Activated gamma-delta T cell treated with Interleukin-2 at 50 U/mL for 16 hours (primary cell): ENCODE results near the gene CYFIP1.

ENCODE experiments used
- DNase-seq: peaks from one replicate; pipeline ENCODE4 v3.0.0-alpha.2; 2020

CYFIP1 gene

DNA sequence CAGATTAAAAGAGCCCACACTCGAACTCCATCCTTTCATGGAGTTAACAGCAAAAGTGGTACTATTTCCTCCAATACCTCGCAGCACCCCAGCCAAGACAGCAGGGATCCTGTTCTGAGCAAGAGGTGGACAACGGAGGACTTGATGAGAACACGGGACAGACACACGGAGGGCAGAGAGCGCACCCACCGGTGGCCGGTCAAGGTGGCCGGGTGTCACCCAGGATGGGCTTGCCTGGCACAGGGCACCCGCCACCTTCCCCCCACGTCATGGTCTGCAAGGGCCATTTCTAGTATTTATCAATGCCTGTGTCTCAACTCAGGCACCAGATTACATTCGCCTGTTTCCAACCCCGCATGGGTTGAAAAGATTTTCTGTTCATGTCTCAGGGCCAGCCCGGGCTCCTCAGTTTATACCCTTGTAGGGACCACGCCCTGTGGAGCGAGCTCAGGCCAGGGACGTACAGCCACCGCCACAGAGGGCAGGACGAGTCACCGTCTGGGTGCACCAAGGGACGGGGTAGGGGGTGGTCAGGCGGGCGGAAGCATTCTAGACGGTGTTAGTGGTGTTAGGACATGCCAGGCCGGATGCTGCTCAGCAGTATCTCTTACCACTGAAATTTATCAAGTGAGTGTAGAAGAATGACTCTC, 64.2 kb downstream of the CYFIP1 start:
- DNase-seq = no peak

DNA sequence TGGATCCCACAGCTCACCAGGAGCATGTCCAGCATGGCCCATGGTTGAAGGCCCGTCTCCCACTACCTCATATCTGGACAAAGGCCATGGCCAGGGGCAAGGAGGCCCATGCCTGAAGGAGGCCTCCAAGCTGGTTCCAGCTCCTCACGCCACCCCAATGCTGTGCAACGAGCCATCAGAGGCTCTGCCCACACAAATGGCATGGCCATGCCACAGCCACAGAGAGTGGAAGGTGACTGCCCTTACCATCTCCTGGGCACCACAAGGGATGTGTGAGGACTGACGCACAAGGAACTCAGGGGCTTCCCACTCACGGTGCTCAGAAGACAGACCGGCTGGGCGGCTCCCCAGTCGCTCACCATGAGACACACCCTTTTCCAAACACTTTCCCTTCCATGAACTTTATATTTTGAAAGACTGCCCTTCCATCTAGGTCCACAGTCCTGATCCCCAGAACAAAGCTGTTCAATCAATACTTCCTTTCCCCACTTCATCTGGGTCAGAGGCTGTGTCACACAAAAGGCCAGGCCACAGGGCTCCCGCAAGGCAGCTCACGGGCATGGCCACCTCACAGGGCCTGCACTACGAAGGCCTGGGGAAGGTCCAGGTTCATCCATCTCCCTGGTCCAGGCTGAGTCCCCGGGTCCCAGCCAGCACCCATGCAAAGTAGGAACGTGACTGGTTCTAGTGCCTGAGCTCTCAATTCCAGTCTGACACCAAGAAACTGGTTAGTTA, 66.4 kb downstream of the CYFIP1 start:
- DNase-seq = no peak

DNA sequence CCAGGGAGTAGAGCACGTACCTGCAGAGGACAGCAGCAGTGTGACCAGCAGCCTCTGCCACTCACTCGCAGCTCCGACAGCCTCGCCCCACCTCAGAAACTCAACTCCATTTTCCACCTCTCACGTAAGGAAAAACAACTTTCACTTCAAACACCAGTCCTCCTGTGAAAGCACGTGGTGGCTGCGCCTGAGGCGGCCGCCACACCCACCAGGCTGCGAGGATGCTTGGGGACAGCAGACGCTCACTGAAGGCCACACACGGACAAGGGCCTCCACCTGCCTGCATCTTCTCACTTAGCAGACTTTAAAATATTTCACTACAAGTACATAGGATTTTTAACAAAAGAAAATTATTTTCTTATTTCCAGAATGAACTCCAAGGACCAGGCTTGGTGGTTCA, 67.9 kb downstream of the CYFIP1 start:
- no peak for DNase-seq

DNA sequence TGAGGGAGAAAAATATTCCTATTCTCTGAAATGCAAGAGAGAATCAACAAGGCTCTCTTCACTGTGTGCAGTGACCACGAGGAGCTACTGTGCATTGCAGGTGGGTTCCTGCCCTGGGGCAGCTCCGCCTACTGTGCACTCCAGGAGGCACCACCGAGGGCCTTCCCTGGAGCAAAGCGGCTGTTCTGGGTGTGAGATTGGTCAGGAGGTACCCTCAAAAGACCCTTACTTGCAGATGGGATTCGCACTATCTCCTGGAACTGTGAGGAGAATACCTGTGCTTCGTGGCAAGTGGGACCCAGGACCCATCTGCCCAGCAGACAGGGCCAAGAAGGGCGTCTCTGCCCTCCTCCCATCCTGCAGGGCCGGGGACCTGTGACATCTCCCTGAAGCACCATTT, 68.9 kb downstream of the CYFIP1 start:
- no peak for DNase-seq

DNA sequence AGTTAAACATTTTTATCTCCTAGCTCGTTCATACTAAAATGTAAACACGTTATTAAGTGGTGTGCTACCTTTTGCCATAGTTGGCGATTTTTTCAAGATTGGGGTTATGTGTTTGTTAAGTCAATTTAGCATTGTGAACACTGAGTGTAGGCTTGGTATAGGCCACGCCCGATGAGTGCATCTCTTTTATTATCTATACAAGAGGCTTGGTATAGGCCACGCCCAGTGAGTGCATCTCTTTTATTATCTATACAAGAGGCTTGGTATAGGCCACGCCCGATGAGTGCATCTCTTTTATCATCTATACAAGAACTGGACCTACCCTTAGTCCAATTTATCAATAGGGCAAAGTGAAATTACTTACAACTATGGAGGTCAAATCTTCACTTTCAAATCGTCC, 71.3 kb downstream of the CYFIP1 start:
- no peak for DNase-seq

DNA sequence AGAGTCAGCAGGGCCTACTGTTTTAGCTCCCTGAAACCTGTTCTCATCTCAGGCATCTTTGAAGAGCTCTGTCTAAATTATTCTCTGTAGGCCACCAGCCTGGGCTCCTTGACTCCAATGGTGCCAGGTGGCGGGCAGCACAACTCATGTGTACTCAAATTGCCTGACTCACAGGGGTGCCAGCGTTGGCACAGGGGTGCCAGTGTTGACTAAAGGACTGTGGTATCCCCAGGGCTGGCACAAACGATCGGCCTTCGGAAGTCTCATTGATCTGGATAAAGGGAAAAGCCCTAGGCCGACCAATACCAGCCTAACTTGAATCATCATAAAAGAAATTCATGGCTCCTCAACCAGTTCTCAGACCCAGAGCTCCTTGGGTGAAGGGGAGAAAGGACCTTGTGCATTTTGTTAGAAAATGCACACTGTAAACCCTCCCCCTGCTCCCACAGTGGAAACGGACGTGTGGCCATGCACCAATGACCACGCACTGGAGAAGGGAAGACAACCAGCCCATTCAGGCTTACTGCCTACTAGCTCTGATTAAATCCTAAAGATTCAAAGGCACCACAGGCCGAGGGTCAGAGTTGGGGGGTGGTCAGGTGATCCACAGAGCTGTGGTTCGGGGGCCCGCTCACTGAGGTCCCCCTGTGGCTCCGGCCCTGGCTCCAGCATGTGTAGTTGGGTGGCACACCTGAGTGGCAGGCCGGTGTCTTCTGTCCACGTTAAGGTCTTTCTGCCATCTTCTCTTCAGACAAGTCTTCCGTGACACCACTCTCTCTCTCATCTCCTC, 72.8 kb downstream of the CYFIP1 start:
- DNase-seq = no peak

DNA sequence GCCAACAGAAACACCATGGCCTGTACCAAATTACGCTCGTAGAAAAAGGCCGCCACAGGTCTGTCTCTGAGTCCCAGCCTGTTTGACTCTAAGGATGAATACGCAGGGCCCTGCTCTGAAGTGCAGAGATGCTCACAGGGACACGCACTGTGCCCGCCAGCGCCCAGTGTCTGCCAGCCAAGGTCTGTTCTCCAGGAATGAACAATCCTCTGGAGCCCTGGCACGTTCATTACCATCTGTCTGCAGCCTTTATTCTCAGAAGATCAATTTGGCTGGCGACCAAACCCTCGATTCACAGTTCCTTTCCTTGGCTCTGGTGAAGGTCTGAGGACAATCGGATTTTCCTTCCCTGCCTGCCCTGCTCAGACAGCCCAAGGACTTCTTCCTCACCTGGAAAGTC, 75.4 kb downstream of the CYFIP1 start:
- DNase-seq = no peak

DNA sequence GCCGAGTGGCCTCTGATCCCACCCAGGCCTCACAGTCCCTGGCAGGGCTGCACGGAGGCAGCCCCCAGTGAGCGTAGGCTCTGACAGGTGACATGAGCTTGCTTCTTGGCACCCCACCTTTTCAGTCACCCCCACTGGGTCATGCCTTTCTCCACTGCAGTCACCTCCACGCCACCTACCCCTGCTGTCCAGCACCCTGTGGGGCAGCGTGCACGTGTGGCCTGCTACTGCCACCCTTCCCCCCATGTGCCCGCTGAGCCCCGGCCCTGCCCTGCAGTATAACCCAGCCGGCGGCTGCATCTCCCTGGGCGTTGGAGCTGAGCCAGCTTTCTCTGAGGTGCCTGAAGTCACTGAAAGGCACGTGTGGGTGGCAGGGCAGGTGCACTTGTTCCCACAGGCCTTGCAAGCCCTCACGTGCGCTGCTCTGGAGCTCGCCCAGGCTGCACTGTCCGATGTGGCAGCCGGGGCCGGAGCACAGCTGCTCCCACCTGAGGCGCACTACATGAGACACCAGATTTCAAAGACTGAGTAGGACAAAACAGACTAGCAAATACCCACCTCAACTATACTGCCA, 76.1 kb downstream of the CYFIP1 start:
- DNase-seq = no peak

DNA sequence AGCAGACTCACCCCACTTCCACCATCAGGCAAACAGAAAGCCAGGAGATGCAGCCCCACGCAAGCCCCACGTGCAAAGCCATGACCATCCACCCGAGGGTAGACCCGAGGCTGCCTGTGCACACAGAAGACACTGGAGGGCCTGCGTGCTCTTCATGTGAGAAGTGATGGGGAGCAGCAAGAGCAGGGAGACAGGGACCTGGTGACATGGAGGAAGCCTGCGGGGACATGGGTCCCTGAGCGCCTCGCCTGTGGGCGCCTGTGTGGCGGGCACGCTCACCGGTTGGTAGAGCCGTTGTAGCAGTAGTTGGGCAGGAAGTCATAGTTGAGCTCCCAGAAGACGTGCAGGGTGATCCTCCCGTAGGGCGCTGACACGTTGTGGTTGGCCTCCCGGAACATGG, 76.7 kb downstream of the CYFIP1 start:
- DNase-seq = no peak

DNA sequence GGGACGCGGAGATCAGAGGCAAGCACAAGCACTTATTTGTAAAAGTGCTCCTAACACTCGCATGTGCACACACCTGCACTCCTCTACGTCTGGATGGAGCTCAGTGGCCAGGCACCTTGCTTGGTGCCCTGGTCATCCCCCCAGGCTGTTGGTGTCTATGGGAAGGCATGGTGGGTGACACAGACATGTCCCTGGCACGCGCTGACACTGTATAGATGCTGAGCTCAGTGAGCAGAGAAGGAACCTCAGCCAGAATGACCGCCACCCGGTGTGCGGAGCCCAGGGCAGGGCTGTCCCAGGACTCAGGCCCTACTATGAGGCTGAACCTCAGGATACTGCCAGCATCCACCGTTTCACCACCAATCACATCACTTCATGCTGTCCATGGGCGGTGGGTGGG, 77.2 kb downstream of the CYFIP1 start:
- no peak for DNase-seq

DNA sequence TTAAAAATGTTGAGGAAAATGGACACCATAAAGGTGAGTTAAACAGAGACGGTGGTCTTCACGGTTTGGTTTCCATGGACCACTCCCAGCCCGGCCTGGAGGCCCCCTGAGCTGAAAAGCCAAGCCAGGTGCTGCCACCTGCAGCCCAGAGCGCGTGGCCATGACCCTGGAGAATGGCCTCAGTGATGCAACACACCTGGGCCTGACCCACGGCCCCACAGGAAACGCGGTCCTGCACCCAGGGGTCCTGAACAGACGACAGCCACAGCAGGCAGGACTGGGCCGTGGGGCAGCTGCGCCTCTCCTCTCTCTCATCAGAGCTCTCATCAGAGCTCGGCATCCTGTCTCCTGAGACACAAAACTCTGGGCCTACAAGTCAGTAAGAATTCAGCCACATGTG, 77.6 kb downstream of the CYFIP1 start:
- DNase-seq = no peak

DNA sequence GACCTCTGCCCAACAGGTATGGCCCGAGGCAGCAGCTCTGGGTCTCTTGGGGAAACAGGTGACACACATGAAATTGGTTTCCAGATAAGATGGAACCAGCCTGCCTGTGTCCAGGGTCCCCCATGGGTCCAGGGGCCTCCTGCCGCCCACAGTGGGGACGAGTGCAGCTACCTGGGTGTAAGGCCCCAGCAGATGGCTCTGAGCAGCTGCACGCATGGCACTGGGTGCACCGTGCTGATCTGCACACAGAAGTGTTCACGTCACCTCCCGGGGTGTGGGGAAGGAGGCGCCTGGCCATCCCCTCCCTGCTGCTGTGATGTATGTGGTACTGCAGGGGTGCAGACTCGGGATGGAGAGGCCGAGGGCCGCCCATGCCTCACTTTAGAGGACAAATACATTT, 78.1 kb downstream of the CYFIP1 start:
- no peak for DNase-seq

DNA sequence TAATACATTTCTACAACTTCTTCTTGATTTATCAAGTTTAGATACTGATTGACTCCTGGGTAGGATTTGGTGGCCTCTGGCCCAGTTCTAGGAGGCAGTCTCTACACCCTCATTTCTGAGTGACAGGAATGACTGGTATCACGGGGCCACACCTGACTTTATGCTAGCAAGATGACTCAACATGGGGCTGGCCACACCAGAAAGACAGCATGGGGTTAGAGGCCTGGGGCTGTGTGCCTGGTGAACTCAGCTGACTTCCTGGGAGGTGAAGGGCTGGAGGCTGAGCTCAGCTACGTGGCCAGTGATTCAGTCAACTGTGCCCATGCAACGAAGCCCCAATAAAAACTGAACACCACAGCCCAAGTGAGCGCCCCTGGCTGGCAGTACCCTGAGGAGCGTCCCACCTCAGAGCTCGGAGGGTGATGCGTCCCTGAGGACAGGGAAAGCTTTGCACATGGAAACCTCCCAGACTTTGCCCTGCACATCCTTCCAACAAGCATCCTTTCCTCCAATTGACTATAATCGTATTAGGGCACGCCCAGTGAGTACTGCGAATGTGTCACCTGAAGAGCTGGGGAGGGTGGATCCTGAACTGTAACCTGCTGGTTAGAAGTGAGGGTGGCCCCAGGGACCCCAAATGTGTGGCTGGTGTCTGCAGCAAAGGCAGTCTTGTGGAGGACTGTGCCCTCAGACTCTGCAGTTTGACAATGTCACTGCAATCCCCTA, 84.5 kb downstream of the CYFIP1 start:
- no peak for DNase-seq

DNA sequence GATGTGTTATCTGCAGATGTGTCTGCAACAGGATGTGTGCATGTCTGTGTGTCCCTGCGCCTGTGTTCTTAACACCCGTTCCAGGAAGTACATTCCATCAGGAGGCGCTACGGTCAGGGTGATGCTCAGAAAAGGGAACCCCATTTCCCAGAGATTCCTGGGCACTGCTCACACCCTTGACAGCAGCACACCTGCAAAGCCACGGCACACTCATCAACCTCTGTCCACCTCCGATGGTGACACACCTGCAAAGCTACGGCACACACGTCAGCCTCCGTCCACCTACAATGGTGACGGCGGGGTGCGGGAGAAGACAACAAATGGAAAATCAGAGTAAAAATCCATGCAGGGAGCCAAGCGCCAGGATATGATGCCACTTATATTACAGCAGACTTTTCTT, 86.3 kb downstream of the CYFIP1 start:
- DNase-seq = no peak

DNA sequence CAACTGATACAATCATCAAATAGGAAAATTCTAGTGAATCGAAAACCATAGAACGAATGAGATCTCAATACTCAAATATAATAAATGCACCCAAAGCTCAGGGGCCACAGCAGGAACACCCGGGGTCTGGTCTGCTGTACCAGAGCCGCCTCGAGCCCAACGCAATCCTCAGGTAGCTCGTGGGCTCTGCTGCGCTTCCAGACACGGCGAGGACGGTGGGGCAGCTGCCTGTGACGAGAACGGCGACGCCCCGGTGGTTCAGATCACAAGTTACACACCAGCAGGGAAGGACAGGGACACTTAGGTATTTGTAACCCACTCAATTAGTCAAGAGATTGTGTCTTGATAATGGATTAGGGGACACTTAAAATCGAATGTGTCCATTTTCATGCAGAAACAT, 87.1 kb downstream of the CYFIP1 start:
- no peak for DNase-seq

DNA sequence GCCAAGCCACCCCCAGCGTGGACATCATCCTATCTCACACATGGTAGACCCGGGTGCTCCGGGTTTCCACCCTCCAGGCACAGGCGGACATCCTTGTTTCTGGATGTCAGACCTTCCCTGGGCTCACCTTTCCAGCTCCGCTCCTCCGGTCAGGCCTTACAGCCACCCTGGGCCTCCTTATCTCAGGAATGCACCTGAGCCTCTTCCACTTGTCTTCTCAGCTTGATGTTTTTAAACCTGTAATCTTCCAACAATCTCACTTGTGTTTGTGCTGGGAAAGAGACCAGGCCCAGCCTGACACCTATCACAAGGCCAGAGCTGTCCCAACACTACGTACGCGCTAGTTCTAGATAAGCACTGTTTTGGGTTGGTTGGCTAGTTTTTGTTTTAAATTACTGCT, 87.8 kb downstream of the CYFIP1 start:
- DNase-seq = no peak

DNA sequence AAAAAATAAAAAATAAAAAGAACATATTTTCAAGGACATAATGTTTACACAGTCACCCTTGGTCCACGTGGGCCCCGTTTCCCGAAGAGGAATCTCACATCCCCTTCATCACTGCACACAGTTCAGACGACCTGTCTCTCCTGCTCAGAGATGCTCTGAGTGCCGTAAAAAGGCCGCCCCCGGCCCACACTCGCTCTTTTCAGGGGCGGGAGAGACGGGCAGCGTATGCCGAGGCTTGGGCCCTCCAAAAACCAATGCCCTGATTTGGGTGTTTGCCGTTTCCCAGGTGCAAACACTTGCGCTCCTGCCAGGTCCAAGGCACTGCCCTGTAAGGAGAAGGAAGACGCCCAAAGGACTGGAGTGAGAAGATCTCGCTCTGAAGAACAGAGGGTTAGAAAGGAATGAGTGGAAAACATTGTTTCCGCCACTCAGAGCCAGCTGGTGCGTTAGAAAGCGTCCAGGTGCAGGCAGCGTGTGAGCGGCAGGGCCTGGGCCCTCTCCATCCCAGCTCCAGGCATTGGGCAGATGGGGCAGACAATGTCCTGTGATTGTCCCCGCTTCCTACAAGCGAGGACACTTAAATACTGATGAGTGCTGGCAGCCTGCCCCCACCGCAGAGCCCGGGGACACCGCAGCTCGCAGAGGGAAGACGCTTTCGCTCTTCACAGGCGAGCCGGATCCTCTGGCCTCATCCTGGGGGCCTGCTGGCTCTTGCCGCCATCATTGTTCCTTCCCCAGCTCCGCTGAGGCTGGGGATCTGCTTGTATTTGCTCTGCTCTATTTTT, 88.5 kb downstream of the CYFIP1 start:
- DNase-seq = no peak

DNA sequence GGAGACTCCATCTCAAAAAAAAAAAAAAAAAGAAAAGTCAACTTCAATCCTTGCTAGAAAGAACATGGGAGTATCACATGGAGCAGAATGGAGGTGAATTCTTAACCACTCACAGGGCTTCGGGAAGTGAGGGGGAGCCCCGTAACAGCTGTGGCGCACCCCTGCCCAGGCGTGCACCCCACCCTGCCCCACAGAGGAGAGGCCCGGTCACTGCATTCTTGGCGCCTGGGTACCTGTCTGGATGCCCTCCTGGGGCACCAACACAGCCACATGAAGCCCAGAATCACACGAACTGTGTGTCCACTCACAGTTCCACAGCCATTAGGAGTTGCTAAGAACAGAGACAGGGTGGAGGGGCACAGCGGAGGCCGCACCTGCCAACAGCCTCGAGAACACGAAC, 89.9 kb downstream of the CYFIP1 start:
- no peak for DNase-seq

DNA sequence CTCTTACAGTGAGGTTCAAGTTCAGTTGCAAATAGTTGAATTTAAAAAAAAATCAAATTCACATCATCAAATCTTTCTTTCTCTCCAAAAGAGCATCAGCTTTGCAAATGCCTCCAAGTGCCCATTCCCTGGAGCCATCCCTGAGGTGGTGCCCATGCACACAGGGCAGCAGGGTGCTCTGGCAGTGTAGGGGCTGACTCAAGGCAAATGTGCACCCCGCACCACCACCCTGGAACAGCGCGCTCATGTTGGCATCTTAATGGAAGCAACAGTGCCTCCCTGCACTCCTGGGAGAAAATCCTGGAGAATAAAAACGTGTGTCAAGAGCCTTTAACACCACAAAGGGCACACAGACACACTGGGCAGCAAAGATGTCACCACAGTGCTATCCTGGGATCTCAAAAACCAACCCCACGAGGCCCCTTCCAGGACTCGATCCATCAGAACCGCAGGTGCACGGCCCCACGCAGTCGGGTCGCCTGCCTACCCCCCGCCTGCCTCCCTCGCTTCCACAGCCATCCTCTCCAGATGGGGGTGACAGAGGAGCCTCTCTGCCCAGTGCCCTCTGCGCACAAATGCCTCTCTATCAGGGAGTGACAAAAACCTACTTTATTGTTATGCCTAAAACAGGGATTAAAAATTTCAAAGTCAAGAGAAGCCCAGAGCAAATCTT, 90.9 kb downstream of the CYFIP1 start:
- no peak for DNase-seq

DNA sequence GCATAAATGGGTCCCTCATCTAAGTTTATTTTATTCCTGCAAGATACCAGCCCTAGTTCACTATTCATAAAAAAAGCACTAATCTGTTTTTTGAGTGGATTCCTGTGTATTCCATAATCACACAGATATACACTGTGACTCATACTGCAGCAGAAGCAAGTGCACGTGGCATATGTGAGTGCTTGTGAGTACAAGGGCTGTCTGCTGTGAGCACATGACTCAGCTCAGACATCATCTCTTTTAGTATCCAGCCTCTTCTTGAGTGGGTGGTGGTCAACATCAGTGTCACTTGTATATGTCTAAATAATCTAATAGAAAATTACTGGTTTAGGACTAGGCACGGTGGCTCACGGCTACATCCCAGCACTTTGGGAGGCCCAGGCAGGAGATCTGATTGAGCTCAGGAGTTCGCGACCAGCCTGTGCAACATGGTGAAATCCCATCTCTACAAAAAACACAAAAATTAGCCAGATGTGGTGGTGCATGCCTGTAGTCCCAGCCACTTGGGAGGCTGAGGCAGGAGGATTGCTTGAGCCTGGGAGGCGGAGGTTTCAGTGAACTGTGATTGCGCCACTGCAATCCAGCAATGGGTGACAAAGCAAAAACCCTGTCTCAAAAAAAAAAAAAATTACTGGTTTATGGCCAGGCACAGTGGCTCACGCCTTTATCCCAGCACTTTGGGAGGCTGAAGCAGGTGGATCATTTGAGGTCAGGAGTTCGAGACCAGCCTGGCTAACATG, 91.9 kb downstream of the CYFIP1 start:
- DNase-seq = no peak
